GM18868 (cell line): ENCODE measurements around the gene ZNF536.
"Not testable (repeated sequence)": the region's sequence is repeated elsewhere in the genome, so short reads cannot be mapped to it uniquely, and the experiment has no call there.

Source experiments
- ATAC-seq: cut with Tn5 transposase; IDR thresholded peaks from one replicate; pipeline ENCODE4 v1.9.1; 2021; ENCODE audit warnings: mild to moderate bottlenecking, moderate library complexity; ENCODE audit not compliant: unreplicated experiment

ZNF536 gene

DNA sequence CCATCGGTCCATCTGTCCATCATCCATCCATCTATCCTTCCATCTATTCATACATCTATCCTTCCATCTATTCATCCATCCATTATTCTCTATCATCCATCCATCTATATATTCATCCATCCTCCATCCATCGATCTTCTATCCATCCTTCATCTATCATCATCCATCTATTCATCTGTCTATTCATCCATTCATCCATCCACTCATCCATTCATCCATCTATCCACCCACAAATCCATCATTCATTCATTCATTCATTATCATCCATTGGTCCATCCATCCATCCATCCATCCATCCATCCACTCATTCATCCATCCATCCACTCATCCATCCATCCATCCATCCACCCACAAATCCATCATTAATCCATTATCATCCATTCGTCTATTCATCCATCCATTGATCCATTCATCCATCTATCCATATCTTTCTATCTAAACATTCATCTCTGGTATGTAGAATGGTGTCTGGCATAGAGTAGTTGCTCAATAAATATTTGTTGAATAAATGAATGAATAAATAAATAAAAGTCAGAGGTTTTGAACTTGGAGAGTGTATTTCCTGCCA is 36.6 kb downstream of the ZNF536 start:
- ATAC-seq: no peak

- no peak for ATAC-seq
Observed at GRCh38 chr19:30411714-30412113, 39.5 kb downstream of the ZNF536 start.

DNA sequence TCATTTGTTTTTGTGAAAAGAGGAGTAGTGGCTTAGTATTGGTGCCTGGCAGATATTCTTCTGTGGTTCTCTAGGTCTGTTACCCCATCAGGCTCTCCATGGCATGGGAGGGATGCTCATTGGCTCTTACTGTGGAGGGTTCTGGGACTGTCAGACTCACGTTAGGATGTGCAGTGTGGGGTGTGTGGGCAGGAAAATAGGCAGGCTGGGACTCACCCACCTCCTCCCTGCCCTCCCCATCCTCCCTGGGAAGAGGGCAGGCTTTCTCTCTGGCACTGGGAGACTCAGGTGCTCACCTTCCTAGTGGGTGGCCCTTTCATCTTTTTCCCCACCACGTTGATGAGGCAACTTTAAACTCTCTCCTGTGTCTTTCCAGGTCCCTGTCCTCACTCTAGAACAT is 44.2 kb downstream of the ZNF536 start:
- ATAC-seq: no peak

DNA sequence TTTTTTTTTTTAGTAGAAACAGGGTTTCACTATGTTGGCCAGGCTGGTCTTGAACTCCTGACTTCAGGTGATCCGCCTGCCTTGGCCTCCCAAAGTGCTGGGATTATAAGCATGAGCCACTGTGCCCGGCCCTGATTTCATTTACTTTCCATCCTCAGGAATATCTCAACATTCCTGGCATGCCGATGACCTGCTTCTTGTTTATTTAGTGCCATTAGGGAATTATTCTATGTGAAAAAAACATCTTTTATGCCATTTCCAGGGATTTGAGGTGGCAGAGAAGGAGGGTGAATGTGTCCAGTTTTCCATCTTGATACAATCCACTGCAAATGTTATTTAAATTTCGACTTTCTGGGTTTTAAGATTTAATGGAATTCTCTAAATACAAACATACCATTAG is 45.0 kb downstream of the ZNF536 start:
- not testable (repeated sequence) for ATAC-seq

GRCh38 chr19:30419568-30420180 is 47.5 kb downstream of the ZNF536 start:
- ATAC-seq: no peak

DNA sequence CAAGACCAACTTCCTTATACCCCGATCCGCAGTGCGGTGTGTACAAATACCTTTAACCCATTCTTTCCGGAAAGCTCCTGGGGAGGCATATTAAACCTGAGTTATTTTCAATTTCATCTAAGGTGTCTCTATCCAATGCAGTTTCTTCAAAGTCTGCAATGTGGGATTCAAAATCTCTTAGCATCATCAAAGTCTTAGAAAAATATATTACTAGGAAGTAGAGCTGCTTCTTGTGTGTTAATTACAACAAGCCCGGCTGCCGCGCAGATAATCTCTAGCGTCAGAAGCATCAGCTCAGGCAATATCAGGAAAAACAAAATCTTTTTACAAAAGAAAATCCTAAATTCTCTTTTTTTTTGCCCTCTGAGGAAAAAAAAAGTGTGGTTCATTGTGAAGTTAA is 48.1 kb downstream of the ZNF536 start:
- no peak for ATAC-seq

GRCh38 chr19:30420881-30421280 is 48.7 kb downstream of the ZNF536 start:
- no peak for ATAC-seq

DNA sequence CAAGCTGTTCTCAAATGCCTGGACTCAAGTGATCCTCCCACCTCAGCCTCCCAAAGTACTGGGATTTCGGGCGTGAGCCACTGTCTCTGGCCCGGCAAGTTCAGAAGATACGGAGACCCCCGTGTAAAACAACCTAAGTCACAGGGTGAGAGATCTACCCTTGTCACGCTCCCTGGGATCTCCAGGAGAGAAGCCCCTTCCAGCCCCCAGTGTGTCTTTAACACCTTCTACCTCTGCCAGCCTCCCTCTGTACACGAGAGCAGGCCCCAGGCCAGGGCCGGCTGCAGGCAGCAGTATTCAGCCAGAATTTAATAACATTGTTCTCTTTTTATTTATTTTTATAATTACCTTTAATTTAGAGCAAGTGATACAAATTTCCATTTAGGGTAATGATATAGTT is 49.4 kb downstream of the ZNF536 start:
- ATAC-seq: no peak

- ATAC-seq: no peak
Observed at GRCh38 chr19:30423481-30423880, 51.3 kb downstream of the ZNF536 start.

GRCh38 chr19:30425885-30426838 is 54.0 kb downstream of the ZNF536 start:
- ATAC-seq: no peak

- no peak for ATAC-seq
Observed at GRCh38 chr19:30426864-30427263, 54.7 kb downstream of the ZNF536 start.

GRCh38 chr19:30428092-30428680 is 56.0 kb downstream of the ZNF536 start:
- no peak for ATAC-seq

GRCh38 chr19:30428844-30429243 is 56.7 kb downstream of the ZNF536 start:
- ATAC-seq: no peak

GRCh38 chr19:30430206-30430734 is 58.1 kb downstream of the ZNF536 start:
- no peak for ATAC-seq

- ATAC-seq: no peak
Observed at GRCh38 chr19:30431591-30431990, 59.4 kb downstream of the ZNF536 start.

DNA sequence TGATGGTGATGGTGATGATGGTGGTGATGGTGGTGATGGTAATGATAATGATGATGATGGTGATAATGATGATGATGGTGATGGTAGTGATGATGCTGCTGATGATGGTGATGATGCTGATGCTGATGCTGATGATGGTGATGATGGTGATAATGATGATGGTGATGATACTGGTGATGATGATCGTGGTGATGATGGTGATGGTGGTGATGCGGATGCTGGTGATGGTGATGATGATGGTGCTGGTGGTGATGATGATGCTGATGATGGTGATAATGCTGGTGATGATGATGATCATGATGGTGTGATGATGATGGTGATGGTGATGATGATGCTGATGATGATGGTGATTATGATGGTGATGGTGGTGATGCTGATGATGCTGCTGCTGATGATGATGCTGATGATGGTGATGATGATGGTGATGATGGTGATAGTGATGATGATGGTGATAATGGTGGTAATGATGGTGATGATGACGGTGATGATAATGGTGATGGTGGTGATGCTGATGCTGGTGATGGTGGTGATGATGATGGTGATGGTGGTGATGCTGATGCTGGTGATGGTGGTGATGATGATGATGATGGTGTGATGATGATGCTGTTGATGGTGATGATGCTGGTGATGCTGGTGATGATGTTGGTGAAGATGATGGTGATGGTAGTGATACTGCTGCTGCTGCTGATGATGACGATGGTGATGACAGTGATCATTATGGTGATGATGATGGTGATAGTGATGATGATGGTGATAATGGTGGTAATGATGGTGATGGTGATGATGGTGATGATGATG is 62.8 kb downstream of the ZNF536 start:
- no peak for ATAC-seq

GRCh38 chr19:30437869-30438268 is 65.7 kb downstream of the ZNF536 start:
- ATAC-seq: no peak

DNA sequence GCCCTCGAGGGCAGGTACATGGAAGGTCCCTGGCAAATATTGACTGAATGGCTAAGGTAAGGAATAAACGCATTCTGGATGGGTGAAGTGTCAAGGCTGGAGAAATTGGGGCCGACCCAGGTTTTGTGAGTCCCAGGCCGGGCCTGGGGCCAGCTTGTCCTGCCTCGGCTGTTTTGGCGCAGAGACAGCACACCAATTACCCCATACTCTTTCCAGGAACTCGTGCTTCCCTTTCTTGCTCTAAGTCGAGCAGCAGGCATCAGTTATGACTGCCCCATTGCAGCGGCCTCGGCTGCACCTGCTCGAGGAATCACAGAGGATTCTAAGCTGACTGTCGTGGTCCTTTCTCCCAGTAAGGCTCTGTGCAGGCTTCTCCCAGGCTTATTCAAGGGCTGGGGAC is 67.1 kb downstream of the ZNF536 start:
- no peak for ATAC-seq

DNA sequence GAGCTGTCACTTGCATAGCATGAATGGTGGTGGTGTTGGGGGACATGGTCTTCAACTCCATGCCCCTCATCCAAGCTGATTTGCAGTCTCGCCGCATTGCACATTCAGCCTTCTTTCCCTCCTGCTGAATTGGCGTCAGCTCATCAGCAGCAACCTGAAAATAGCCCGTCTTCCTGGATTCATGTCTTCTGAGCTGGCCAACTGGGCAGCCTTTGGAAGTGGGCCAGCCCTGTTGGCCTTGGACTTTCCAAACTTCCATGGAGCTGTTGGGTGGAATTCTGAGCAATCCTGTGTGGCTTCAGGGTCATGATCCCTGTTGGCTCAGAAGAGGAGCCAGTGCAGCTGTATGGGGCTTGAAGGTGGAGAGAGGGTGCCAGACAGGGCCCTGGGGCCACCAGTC is 68.8 kb downstream of the ZNF536 start:
- no peak for ATAC-seq

DNA sequence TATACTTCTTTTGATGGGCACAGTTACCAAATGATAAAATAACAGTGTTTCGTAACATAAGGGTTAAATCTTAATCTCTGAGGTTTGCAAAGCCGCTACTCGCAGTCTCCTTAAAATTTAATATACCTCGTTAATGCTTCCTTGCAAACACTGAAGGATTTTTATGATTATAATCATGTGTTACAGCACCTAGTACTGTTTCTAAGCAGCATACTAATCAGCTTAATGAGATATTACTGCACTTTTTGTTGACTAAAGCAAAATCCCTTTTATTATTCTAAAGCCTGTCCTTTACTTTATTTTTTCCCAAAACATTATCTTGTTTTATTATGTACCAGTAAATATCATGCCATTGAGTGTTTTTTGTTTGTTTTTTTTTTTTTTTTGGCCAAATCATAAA is 70.5 kb downstream of the ZNF536 start:
- ATAC-seq: no peak
